WTC11 (cell line): Measurements from ENCODE around the gene DHX34.

Experiments used
- ATF2 ChIP-seq: sonication (generic); formaldehyde crosslinking; IDR thresholded peaks from 2 replicates; pipeline ENCODE4 v1.8.1; 2022; ENCODE audit warnings: low read depth, missing genetic modification reagents, borderline replicate concordance
- CTCF ChIP-seq: fragments of 200-600 bp; IDR thresholded peaks from 2 replicates; pipeline ENCODE4 v1.8.0; 2022; ENCODE audit warnings: antibody characterized with exemption
- ESRRA ChIP-seq: sonication (generic); formaldehyde crosslinking; IDR thresholded peaks from 2 replicates; pipeline ENCODE4 v1.8.1; 2022; ENCODE audit warnings: mild to moderate bottlenecking, missing genetic modification reagents, borderline replicate concordance
- NR2C2 ChIP-seq: sonication (generic); formaldehyde crosslinking; IDR thresholded peaks from 2 replicates; pipeline ENCODE4 v1.8.0; 2022; ENCODE audit warnings: mild to moderate bottlenecking, missing genetic modification reagents
- RORB ChIP-seq: fragments of 250-450 bp; sonication (Bioruptor Pico); IDR thresholded peaks from 2 replicates; pipeline ENCODE4 v1.9.0; 2021; ENCODE audit warnings: mild to moderate bottlenecking

GRCh38 chr19:47353307-47353712 lies 4.2 kb downstream of the DHX34 start:
- no peak for TF ChIP-seq CTCF
- TF ChIP-seq ESRRA = no peak
- no peak for TF ChIP-seq NR2C2
- no peak for TF ChIP-seq RORB (CRISPR knock-in tag)
- no peak for TF ChIP-seq ATF2
